DND-41 (cell line): ENCODE data around the gene CEP85.

Experiments
- ATAC-seq: fragments of 200-7000 bp; cut with Tn5 transposase; 3 replicates; pipeline ENCODE4 v1.9.1; 2021; ENCODE audit warnings: low read depth; ENCODE audit not compliant: insufficient read depth
- DNase-seq: peaks from one replicate; pipeline ENCODE4 v3.0.0-alpha.2; 2020
- H2AFZ ChIP-seq: 2 replicates; pipeline ENCODE4 v1.6.0; 2012; ENCODE audit warnings: low read depth, low read length
- H3K27ac ChIP-seq: 2 replicates; pipeline ENCODE4 v1.5.1; 2012; ENCODE audit warnings: low read length, inconsistent platforms
- H3K27me3 ChIP-seq: fragments of 200-600 bp; sonication (generic); 2 replicates; pipeline ENCODE4 v1.6.0; 2012; ENCODE audit warnings: low read length, mild to moderate bottlenecking, inconsistent platforms; ENCODE audit not compliant: insufficient read depth, poor library complexity
- H3K36me3 ChIP-seq: 2 replicates; pipeline ENCODE4 v1.5.1; 2012; ENCODE audit warnings: low read length, inconsistent platforms; ENCODE audit not compliant: insufficient read depth
- H3K4me1 ChIP-seq: 2 replicates; pipeline ENCODE4 v1.5.1; 2012; ENCODE audit warnings: mild to moderate bottlenecking, low read length; ENCODE audit not compliant: insufficient read depth
- H3K4me2 ChIP-seq: 2 replicates; pipeline ENCODE4 v1.6.0; 2012; ENCODE audit warnings: mild to moderate bottlenecking, moderate library complexity, low read length, inconsistent platforms; ENCODE audit not compliant: insufficient read depth
- H3K4me3 ChIP-seq, 2 experiments: fragments of 200-600 bp in 1 of 2; shearing (Covaris generic) in 1 of 2; 2 replicates each; pipeline ENCODE4 v1.5.1; 2012 to 2016; ENCODE audit warnings: inconsistent platforms in 2 of 2, low read length in 2 of 2, mild to moderate bottlenecking in 2 of 2, low read depth in 1 of 2, moderate library complexity in 1 of 2
- H3K79me2 ChIP-seq: 2 replicates; pipeline ENCODE4 v1.6.0; 2012; ENCODE audit warnings: low read length, inconsistent platforms; ENCODE audit not compliant: insufficient read depth
- H3K9ac ChIP-seq: 2 replicates; pipeline ENCODE4 v1.6.0; 2012; ENCODE audit warnings: low read depth, mild to moderate bottlenecking, inconsistent platforms, low read length, moderate library complexity
- H3K9me3 ChIP-seq: 2 replicates; pipeline ENCODE4 v1.5.1; 2012; ENCODE audit warnings: low read length, moderate library complexity, mild to moderate bottlenecking, inconsistent platforms; ENCODE audit not compliant: insufficient read depth, severe bottlenecking
- H4K20me1 ChIP-seq: 2 replicates; pipeline ENCODE4 v1.6.0; 2012; ENCODE audit warnings: low read length; ENCODE audit not compliant: insufficient read depth
- EZH2 ChIP-seq: IDR thresholded peaks from 3 replicates; pipeline ENCODE4 v1.6.1; 2012; ENCODE audit warnings: borderline replicate concordance, low read depth, mild to moderate bottlenecking, moderate library complexity, low read length, inconsistent platforms; ENCODE audit not compliant: severe bottlenecking
- TF ChIP-seq, protein P1 (sequence below): IDR thresholded peaks from 2 replicates; pipeline ENCODE4 v1.5.1; 2012; ENCODE audit warnings: borderline replicate concordance, low read length, moderate library complexity, mild to moderate bottlenecking; ENCODE audit not compliant: poor library complexity, severe bottlenecking; ENCODE audit errors: extremely low read depth

CEP85 gene

DNA sequence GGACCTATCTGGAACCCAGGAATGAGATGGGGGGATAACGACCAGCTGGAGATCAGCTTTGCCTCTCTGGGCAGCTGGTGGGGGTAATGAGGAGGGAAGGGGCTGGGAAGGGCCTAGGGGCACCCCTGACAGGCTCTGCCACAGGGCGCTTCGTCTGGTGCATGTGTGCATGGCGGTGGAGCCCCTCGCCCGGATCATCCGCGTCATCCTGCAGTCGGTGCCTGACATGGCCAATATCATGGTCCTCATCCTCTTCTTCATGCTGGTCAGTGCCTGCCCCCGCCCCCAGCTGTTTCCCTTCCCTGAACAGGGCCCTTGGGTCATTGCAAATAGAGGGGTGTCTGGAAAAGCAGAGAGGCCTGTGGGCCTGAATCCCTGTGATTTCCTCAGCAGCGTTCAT is 36.2 kb upstream of the CEP85 start:
- Histone ChIP-seq H3K9ac (no peak overlapping the region), H3K27me3 (no peaks in the 10 kb centered on the region), H2AFZ (no peak overlapping the region), H3K4me1 (no peaks in the 10 kb centered on the region), H3K9me3 (no peaks in the 10 kb centered on the region), H3K36me3 (no peaks in the 10 kb centered on the region), H3K4me3 (no peak overlapping the region), H3K27ac (no peak overlapping the region), H3K4me2 (no peak overlapping the region), H4K20me1 (no peaks in the 10 kb centered on the region), H3K79me2 (no peaks in the 10 kb centered on the region)
- TF ChIP-seq, protein P1, sequence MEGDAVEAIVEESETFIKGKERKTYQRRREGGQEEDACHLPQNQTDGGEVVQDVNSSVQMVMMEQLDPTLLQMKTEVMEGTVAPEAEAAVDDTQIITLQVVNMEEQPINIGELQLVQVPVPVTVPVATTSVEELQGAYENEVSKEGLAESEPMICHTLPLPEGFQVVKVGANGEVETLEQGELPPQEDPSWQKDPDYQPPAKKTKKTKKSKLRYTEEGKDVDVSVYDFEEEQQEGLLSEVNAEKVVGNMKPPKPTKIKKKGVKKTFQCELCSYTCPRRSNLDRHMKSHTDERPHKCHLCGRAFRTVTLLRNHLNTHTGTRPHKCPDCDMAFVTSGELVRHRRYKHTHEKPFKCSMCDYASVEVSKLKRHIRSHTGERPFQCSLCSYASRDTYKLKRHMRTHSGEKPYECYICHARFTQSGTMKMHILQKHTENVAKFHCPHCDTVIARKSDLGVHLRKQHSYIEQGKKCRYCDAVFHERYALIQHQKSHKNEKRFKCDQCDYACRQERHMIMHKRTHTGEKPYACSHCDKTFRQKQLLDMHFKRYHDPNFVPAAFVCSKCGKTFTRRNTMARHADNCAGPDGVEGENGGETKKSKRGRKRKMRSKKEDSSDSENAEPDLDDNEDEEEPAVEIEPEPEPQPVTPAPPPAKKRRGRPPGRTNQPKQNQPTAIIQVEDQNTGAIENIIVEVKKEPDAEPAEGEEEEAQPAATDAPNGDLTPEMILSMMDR = no peak
- TF ChIP-seq EZH2 = no peak
- no peak for ATAC-seq
- no peak for DNase-seq

- Histone ChIP-seq H3K27me3 (no peaks in the 10 kb centered on the region), H3K27ac (no peak overlapping the region), H3K4me2 (no peak overlapping the region), H3K79me2 (no peaks in the 10 kb centered on the region), H3K36me3 (no peaks in the 10 kb centered on the region), H2AFZ (no peak overlapping the region), H3K4me1 (no peaks in the 10 kb centered on the region), H3K9ac (no peak overlapping the region), H3K4me3 (no peak overlapping the region), H4K20me1 (no peaks in the 10 kb centered on the region), H3K9me3 (no peaks in the 10 kb centered on the region)
- DNase-seq = no peak
- TF ChIP-seq EZH2 = no peak
- TF ChIP-seq, protein P1 = no peak
- no peak for ATAC-seq
Measured at GRCh38 chr1:26200413-26200812, 33.6 kb upstream of the CEP85 start.

DNA sequence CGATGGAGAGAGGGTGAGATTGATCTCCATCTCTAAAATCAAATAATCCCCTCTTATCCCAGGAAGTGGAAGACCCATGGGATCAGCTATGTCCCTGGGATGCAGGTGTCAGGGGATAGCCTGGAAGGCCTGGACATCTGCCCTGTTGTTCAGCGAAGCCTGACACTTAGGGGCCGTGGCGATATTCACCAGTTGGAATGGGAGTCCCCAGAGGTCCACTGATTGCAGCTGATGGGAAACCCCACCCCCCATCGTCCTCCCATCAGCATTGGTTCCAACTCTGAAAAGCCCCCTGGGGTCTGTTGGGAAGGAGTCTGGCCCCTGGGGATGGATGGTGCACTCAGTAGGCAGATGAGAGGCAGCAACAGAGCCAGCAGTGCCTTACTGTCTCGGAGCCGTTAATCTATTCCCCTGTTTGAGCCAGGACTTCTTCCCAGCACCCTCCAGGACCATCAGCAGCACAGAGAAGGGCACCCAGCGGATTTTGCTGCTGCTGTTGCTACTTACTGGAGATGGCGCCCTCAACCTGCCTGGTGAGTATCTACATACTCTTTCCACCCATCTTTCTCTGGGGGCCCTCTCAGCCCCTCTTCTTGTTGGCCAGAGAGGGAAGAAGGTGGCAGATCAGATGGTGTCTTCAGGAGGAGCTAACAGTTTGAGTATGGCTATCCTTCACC is 30.2 kb upstream of the CEP85 start:
- no peaks in the 10 kb centered on the region for H4K20me1 ChIP-seq
- DNase-seq = no peak
- ATAC-seq = no peak
- H3K9ac ChIP-seq = no peak overlapping the region
- H3K4me1 ChIP-seq = no peaks in the 10 kb centered on the region
- no peaks in the 10 kb centered on the region for H3K27me3 ChIP-seq
- no peaks in the 10 kb centered on the region for H3K79me2 ChIP-seq
- no peaks in the 10 kb centered on the region for H3K9me3 ChIP-seq
- no peak overlapping the region for H3K4me2 ChIP-seq
- H2AFZ ChIP-seq = no peak overlapping the region
- H3K36me3 ChIP-seq = no peaks in the 10 kb centered on the region
- TF ChIP-seq EZH2 = no peak
- TF ChIP-seq, protein P1 = no peak
- H3K4me3 ChIP-seq = no peak overlapping the region
- no peak overlapping the region for H3K27ac ChIP-seq
